HepG2 (cell line): ENCODE data around the gene LRRC45. TPM values are rescaled to one million over a fixed set of nuclear protein-coding genes. Genes with fewer than 3 reads are reported as not detected.

Experiments
- ADNP ChIP-seq: sonication (generic); formaldehyde crosslinking; IDR thresholded peaks from 2 replicates; pipeline ENCODE4 v1.4.0; 2020; ENCODE audit warnings: missing genetic modification reagents
- ARID2 ChIP-seq: sonication (generic); formaldehyde crosslinking; IDR thresholded peaks from 2 replicates; pipeline ENCODE4 v1.8.1; 2022; ENCODE audit warnings: mild to moderate bottlenecking, missing genetic modification reagents, borderline replicate concordance
- HNF4A ChIP-seq: sonication (generic); formaldehyde crosslinking; IDR thresholded peaks from 2 replicates; pipeline ENCODE4 v1.4.0; 2020; ENCODE audit warnings: missing genetic modification reagents
- HNRNPK ChIP-seq: fragments of 200-400 bp; formaldehyde crosslinking; IDR thresholded peaks from 2 replicates; pipeline ENCODE4 v1.6.1; 2018; ENCODE audit warnings: low read length, low read depth, moderate library complexity, mild to moderate bottlenecking; ENCODE audit not compliant: poor library complexity, severe bottlenecking
- NBN ChIP-seq: fragments of 450-650 bp; conservative IDR thresholded peaks from 2 replicates; pipeline ENCODE4 v1.6.1; 2017
- NFIC ChIP-seq: IDR thresholded peaks from 2 replicates; pipeline ENCODE4 v1.6.1; 2012; ENCODE audit warnings: mild to moderate bottlenecking, low read length, inconsistent platforms
- ONECUT2 ChIP-seq: sonication (generic); formaldehyde crosslinking; IDR thresholded peaks from 2 replicates; pipeline ENCODE4 v1.4.0; 2020; ENCODE audit warnings: missing genetic modification reagents
- RAD51 ChIP-seq: fragments of 450-650 bp; IDR thresholded peaks from 2 replicates; pipeline ENCODE4 v1.6.1; 2016; ENCODE audit warnings: borderline replicate concordance
- SIN3B ChIP-seq: fragments of 150-350 bp; IDR thresholded peaks from 2 replicates; pipeline ENCODE4 v1.6.1; 2014; ENCODE audit warnings: low read length
- ZNF3 ChIP-seq: IDR thresholded peaks from 2 replicates; pipeline ENCODE4 v1.7.0; 2017; ENCODE audit warnings: inconsistent platforms
- ZNF75D ChIP-seq: sonication (generic); formaldehyde crosslinking; IDR thresholded peaks from 2 replicates; pipeline ENCODE4 v1.8.1; 2023; ENCODE audit warnings: missing genetic modification reagents, mild to moderate bottlenecking, borderline replicate concordance
- polyA plus RNA-seq, 8 experiments: library from polyadenylated mRNA; depleted of rRNA in 3 of 8; stranded (reverse) in 7 of 8; unstranded in 1 of 8; fragments of >200 nt; fragmentation: Illumina TruSeq in 4 of 8; extraction: Trizol in 4 of 8; gene quantifications; 2 replicates each; pipeline versions ENCODE4 v1.2.1 to v1.2.3, GENCODE V29; 2011 to 2016; ENCODE audit warnings: low read depth in 4 of 8, missing spikeins in 1 of 8, mixed read lengths in 1 of 8; ENCODE audit not compliant: insufficient read depth in 1 of 8
- total RNA-seq, 5 experiments: library from RNA; depleted of rRNA; stranded (reverse); fragments of >200 nt; fragmentation: Illumina TruSeq; extraction: Trizol; gene quantifications; 2 replicates each; pipeline ENCODE4 v1.2.3, GENCODE V29; 2016; ENCODE audit warnings: low read depth in 1 of 5
- TF ChIP-seq, protein P1 (sequence below): sonication (generic); formaldehyde crosslinking; conservative IDR thresholded peaks from 2 replicates; pipeline ENCODE4 v1.4.0; 2020; ENCODE audit warnings: mild to moderate bottlenecking, missing genetic modification reagents, moderate library complexity
- TF ChIP-seq, protein P2 (sequence below): sonication (generic); formaldehyde crosslinking; IDR thresholded peaks from 2 replicates; pipeline ENCODE4 v1.8.0; 2022; ENCODE audit warnings: mild to moderate bottlenecking, missing genetic modification reagents, moderate library complexity
- TF ChIP-seq, protein P3 (sequence below): sonication (generic); formaldehyde crosslinking; IDR thresholded peaks from 2 replicates; pipeline ENCODE4 v1.5.0; 2020; ENCODE audit warnings: missing genetic modification reagents
- TF ChIP-seq, protein P4 (sequence below): sonication (generic); formaldehyde crosslinking; IDR thresholded peaks from 2 replicates; pipeline ENCODE4 v1.5.0; 2020; ENCODE audit warnings: mild to moderate bottlenecking, missing genetic modification reagents
- TF ChIP-seq, protein P5 (sequence below): sonication (generic); formaldehyde crosslinking; IDR thresholded peaks from 2 replicates; pipeline ENCODE4 v1.8.1; 2023; ENCODE audit warnings: mild to moderate bottlenecking, inconsistent platforms, moderate library complexity, missing genetic modification reagents, borderline replicate concordance
- TF ChIP-seq, protein P6 (sequence below): sonication (generic); formaldehyde crosslinking; conservative IDR thresholded peaks from 2 replicates; pipeline ENCODE4 v1.4.0; 2020; ENCODE audit warnings: missing genetic modification reagents

LRRC45 gene
- total and polyA plus RNA-seq, 2 of the 13 experiments (the other 11 are each of a cell fraction or from before 2014, with no cell fraction given), result 11.6 to 48.1 TPM

DNA sequence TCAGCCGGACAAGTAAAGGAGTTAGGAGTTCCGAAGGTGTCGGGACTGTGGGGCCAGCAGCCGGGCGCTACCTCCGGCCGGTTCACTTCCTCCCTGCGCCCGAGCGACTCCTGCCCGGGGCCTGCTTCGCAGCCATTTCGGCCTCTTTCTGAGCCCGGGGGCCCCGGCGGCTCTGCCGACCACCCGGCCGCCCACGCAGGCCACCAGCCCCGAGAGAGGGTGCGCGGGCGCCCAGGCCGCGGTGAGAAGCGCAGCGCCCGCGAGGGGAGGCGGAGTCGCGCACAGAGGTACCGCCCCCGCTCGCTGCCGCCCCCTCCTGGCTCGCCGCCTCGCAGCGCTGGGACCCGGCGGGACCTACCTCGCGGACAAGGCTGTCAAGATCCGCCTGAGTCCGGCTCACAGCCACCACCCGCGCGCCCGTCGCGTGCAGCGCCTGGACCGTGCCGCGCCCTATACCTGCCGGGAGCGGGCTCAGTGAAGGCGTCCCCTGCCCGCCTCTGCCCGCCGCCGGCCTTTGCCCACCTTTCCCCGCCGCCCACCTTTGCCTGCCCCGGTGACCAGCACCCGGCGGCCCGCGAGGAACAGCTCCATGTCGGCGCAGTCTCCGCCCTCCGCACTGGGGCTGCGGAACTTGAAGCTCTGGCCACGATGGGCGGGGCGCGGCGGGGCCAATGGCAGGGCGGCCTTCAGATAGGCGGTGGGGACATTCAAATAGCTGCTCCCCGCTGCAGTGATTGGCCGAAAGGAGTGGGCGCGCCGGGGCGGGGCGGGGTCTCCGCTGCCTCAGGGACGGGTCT, 14.2 kb downstream of the LRRC45 start, which contains the start of gene DCXR (continued):
- TF ChIP-seq, protein P1, sequence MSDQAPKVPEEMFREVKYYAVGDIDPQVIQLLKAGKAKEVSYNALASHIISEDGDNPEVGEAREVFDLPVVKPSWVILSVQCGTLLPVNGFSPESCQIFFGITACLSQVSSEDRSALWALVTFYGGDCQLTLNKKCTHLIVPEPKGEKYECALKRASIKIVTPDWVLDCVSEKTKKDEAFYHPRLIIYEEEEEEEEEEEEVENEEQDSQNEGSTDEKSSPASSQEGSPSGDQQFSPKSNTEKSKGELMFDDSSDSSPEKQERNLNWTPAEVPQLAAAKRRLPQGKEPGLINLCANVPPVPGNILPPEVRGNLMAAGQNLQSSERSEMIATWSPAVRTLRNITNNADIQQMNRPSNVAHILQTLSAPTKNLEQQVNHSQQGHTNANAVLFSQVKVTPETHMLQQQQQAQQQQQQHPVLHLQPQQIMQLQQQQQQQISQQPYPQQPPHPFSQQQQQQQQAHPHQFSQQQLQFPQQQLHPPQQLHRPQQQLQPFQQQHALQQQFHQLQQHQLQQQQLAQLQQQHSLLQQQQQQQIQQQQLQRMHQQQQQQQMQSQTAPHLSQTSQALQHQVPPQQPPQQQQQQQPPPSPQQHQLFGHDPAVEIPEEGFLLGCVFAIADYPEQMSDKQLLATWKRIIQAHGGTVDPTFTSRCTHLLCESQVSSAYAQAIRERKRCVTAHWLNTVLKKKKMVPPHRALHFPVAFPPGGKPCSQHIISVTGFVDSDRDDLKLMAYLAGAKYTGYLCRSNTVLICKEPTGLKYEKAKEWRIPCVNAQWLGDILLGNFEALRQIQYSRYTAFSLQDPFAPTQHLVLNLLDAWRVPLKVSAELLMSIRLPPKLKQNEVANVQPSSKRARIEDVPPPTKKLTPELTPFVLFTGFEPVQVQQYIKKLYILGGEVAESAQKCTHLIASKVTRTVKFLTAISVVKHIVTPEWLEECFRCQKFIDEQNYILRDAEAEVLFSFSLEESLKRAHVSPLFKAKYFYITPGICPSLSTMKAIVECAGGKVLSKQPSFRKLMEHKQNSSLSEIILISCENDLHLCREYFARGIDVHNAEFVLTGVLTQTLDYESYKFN (CRISPR knock-in tag), result peak; percentile 69
- TF ChIP-seq HNRNPK (peak; percentile 74), ZNF75D (CRISPR knock-in tag) (no peak), ONECUT2 (CRISPR knock-in tag) (no peak), RAD51 (no peak), ADNP (CRISPR knock-in tag) (0 out of 2 replicates have a peak, but pooled peaks have one; percentile 34), NFIC (no peak), ARID2 (CRISPR knock-in tag) (no peak), NBN (no peak), ZNF3 (CRISPR knock-in tag) (no peak), SIN3B (peak; percentile 38; the same call in 1 of the 2 replicates), HNF4A (CRISPR knock-in tag) (no peak)
- TF ChIP-seq, protein P2, sequence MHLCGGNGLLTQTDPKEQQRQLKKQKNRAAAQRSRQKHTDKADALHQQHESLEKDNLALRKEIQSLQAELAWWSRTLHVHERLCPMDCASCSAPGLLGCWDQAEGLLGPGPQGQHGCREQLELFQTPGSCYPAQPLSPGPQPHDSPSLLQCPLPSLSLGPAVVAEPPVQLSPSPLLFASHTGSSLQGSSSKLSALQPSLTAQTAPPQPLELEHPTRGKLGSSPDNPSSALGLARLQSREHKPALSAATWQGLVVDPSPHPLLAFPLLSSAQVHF (CRISPR knock-in tag), result no peak
- TF ChIP-seq, protein P3, sequence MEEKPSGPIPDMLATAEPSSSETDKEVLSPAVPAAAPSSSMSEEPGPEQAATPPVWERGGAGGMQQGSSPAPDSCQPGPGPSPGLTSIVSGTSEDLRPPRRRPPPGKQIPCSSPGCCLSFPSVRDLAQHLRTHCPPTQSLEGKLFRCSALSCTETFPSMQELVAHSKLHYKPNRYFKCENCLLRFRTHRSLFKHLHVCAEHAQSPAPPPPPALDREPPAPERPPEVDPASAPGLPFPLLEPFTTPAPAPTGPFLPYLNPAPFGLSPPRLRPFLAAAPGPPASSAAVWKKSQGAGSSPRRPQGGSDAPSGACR (CRISPR knock-in tag), result no peak; the same call in none of the 2 replicates
- TF ChIP-seq, protein P4, sequence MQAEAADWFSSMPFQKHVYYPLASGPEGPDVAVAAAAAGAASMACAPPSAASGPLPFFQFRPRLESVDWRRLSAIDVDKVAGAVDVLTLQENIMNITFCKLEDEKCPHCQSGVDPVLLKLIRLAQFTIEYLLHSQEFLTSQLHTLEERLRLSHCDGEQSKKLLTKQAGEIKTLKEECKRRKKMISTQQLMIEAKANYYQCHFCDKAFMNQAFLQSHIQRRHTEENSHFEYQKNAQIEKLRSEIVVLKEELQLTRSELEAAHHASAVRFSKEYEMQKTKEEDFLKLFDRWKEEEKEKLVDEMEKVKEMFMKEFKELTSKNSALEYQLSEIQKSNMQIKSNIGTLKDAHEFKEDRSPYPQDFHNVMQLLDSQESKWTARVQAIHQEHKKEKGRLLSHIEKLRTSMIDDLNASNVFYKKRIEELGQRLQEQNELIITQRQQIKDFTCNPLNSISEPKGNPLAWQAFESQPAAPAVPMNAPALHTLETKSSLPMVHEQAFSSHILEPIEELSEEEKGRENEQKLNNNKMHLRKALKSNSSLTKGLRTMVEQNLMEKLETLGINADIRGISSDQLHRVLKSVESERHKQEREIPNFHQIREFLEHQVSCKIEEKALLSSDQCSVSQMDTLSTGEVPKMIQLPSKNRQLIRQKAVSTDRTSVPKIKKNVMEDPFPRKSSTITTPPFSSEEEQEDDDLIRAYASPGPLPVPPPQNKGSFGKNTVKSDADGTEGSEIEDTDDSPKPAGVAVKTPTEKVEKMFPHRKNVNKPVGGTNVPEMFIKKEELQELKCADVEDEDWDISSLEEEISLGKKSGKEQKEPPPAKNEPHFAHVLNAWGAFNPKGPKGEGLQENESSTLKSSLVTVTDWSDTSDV, result peak; percentile 48; the same call in 1 of the 2 replicates
- TF ChIP-seq, protein P5, sequence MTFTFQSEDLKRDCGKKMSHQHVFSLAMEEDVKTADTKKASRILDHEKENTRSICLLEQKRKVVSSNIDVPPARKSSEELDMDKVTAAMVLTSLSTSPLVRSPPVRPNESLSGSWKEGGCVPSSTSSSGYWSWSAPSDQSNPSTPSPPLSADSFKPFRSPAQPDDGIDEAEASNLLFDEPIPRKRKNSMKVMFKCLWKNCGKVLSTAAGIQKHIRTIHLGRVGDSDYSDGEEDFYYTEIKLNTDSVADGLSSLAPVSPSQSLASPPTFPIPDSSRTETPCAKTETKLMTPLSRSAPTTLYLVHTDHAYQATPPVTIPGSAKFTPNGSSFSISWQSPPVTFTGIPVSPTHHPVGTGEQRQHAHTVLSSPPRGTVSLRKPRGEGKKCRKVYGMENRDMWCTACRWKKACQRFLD (CRISPR knock-in tag), result no peak
- TF ChIP-seq, protein P6, sequence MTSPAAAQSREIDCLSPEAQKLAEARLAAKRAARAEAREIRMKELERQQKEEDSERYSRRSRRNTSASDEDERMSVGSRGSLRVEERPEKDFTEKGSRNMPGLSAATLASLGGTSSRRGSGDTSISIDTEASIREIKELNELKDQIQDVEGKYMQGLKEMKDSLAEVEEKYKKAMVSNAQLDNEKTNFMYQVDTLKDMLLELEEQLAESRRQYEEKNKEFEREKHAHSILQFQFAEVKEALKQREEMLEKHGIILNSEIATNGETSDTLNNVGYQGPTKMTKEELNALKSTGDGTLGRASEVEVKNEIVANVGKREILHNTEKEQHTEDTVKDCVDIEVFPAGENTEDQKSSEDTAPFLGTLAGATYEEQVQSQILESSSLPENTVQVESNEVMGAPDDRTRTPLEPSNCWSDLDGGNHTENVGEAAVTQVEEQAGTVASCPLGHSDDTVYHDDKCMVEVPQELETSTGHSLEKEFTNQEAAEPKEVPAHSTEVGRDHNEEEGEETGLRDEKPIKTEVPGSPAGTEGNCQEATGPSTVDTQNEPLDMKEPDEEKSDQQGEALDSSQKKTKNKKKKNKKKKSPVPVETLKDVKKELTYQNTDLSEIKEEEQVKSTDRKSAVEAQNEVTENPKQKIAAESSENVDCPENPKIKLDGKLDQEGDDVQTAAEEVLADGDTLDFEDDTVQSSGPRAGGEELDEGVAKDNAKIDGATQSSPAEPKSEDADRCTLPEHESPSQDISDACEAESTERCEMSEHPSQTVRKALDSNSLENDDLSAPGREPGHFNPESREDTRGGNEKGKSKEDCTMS, result no peak
